GM12865 (cell line): ENCODE results near the gene CRYZL1.

Experiments
- DNase-seq: peaks from one replicate; pipeline ENCODE4 v3.0.0; 2010; ENCODE audit warnings: low read depth
- H3K4me3 ChIP-seq: 2 replicates; pipeline ENCODE4 v1.5.1; 2011; ENCODE audit warnings: mild to moderate bottlenecking, low read depth, low read length, control low read depth
- TF ChIP-seq, protein P1 (sequence below): IDR thresholded peaks from 2 replicates; pipeline ENCODE4 v1.5.1; 2011; ENCODE audit warnings: low read length, control low read depth, low read depth, inconsistent platforms; ENCODE audit not compliant: insufficient read depth; ENCODE audit errors: missing control alignments

CRYZL1 gene

DNA sequence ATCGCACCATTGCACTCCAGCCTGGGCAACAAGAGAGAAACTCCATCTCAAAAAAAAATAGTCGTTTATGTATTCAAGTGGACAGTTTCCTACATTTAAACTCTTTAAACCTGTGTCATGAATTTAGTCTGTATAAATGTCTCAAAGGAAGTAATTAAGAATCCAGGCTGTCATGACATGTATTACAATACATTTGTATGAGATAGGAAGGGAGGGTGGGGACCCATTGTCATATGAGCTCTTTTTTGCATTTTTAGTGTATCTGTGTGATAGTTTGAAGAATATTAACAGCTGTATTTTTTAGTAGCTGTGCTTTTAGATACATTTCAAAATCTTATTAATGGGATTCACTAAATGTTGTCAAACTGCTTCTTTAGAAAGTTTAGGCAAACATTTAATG lies 73.1 kb downstream of the CRYZL1 start:
- TF ChIP-seq, protein P1, sequence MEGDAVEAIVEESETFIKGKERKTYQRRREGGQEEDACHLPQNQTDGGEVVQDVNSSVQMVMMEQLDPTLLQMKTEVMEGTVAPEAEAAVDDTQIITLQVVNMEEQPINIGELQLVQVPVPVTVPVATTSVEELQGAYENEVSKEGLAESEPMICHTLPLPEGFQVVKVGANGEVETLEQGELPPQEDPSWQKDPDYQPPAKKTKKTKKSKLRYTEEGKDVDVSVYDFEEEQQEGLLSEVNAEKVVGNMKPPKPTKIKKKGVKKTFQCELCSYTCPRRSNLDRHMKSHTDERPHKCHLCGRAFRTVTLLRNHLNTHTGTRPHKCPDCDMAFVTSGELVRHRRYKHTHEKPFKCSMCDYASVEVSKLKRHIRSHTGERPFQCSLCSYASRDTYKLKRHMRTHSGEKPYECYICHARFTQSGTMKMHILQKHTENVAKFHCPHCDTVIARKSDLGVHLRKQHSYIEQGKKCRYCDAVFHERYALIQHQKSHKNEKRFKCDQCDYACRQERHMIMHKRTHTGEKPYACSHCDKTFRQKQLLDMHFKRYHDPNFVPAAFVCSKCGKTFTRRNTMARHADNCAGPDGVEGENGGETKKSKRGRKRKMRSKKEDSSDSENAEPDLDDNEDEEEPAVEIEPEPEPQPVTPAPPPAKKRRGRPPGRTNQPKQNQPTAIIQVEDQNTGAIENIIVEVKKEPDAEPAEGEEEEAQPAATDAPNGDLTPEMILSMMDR: no peak
- H3K4me3 ChIP-seq: no peak overlapping the region

DNA sequence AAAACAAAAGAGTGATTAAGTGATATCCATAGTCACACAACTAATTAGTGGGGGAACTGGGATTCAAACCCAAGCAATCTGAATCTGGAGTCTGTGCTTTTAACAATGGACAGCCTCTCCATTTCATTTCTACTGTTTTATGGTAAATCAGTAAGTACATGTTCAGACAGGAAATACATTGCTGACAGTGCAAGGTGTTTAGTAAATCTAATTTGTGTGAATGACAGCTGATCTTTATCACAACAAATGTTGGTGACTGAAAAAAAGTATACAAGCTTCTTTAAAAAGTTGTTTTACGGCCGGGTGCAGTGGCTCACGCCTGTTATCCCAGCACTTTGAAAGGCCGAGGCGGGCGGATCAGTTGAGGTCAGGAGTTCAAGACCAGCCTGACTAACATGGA lies 73.6 kb downstream of the CRYZL1 start:
- DNase-seq: no peak
- no peak overlapping the region for H3K4me3 ChIP-seq
- TF ChIP-seq, protein P1: no peak

More for the DNA sequence above, 73.1 kb downstream of the CRYZL1 start:
- no peak for DNase-seq

DNA sequence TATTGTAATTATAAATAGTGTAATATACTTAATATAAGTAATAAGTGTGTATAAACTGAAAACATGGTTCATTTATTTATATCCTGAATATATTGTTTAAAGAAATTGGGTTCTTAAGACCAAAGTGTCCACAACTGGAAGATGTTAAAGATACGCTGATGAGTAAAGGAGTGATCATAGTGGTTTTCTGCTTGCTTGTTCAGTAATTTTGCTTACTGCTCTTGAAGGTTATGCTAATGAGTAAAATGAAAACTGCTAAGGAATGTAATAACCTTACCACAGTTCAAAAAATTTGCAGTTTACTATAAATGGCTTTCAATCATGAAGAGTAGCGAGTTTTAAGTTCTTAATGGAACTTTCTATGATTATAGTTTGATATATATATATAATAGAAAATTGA lies 75.0 kb downstream of the CRYZL1 start:
- TF ChIP-seq, protein P1: no peak
- H3K4me3 ChIP-seq: no peak overlapping the region
- no peak for DNase-seq

DNA sequence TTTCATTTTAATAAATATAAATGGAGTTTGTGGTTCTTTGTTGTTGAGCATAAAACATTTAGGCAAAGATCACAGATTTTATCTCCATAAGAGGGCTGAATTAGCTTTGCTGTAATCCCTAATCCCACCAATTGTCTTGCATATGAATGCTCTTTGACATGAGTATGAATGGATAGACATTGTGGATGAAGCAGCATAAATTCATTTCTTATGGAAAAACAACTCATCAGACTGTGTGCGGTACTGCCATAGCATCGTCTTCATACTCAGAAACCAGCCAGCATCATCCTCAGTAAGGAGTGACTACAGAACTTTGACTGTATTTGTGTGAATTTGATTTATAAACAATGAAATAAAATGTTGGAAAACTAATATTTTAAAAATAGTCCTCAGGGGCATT lies 79.2 kb downstream of the CRYZL1 start:
- TF ChIP-seq, protein P1: no peak
- DNase-seq: no peak
- no peak overlapping the region for H3K4me3 ChIP-seq

DNA sequence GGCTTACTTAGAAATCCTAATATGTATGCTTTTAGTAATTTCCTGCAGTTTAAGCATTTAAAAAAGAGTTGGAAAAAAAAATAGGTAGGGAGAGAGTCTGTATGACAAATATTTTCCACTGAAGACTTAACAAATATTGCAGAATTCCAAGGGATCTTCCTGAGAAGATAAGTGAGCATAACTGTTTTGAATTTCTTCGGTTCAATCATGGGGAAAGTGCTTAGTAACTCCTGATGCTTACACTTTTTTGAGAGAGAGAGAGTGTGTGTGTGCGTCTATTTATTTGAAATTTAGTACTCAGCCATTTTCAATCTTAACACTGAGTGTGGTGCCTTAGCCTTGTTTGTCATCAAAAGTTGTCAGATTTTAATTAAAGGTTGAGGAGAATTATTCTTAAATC lies 80.2 kb downstream of the CRYZL1 start:
- TF ChIP-seq, protein P1: no peak
- no peak overlapping the region for H3K4me3 ChIP-seq
- DNase-seq: no peak

DNA sequence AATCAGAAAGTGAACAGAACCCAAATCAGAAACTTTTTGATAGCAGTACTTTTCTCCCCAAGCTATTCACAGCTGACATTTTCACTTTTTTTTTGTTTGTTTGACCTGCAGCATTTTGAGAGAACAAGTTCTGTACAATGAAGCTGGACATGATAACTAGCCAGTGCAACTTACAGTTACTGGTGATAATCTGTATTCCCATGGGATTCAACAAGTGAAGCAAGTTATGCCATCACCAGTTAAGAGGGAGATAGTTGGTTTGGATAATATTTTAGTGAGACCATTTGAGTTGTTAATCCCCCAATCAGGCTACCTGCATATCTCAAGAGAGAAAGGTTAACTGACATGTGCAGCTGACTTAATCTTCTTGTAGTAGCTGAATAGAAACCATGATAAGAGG lies 80.6 kb downstream of the CRYZL1 start:
- TF ChIP-seq, protein P1: no peak
- H3K4me3 ChIP-seq: no peak overlapping the region
- DNase-seq: no peak

DNA sequence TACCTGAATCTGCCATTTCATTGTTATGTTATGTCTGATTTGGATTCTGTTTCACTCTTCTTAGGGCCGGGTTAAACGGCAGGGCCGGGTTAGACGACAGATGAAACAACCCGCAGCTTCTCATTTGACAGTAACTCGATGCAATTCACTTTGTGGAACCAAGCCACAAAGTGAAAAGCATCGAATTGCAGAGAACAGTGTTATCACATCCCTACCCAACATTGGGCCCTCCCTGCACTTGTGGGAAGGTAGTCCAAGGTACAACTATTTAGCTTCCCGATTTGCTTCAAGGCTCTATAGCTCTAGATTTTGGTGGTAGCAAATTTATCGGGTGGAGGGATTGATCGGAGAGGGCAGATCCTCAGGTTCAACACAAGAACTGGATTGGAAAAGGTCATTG lies 81.7 kb downstream of the CRYZL1 start:
- no peak for DNase-seq
- no peak overlapping the region for H3K4me3 ChIP-seq
- TF ChIP-seq, protein P1: no peak
